GM18526 (cell line): ENCODE results near the gene FABP1.

Experiments
- POLR2A ChIP-seq: IDR thresholded peaks from 3 replicates; pipeline ENCODE4 v1.6.1; 2011; ENCODE audit not compliant: insufficient read length; ENCODE audit errors: extremely low read depth

FABP1 gene

GRCh38 chr2:88078643-88079172 lies 49.2 kb downstream of the FABP1 start:
- TF ChIP-seq POLR2A = no peak

DNA sequence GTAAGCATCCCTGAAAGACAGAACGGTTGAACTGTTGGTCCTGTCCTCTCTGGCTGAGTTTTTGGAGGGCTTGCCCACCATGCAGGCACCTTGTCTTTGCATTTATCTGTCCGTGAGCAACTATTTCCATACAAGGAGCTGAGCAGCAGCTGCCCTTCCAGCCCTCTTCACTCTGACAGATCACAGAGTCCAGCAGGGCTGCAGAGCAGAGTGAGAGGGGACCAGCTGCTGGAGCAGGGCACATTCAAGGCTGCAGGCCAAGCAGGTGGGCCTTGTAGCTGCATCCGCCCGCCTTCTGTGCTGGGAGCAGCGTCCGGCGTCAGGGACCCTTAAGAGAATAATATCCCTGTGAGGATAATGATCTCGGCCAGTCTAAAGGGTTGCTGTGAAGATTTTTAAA lies 50.8 kb downstream of the FABP1 start:
- no peak for TF ChIP-seq POLR2A

DNA sequence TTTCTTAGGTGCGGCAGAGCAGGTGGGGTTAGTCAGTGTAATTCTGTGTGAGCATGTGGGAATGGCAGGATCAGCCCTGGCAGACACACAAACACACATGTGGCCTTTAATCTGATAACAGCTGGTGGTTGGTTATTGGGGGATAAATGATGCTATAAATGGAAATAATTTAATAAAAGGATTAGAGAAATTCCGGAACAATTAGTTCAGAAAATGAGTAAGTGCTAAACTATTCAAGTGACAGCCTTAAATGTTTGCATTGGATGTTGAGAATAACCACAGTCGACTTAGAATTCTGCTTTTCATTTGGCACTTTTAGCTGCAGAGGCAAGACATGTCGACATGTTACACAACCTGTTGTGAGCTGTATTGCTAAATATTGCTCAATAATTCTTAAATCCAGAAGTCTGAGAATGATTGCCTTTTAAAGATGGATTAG lies 53.0 kb downstream of the FABP1 start:
- TF ChIP-seq POLR2A = no peak

DNA sequence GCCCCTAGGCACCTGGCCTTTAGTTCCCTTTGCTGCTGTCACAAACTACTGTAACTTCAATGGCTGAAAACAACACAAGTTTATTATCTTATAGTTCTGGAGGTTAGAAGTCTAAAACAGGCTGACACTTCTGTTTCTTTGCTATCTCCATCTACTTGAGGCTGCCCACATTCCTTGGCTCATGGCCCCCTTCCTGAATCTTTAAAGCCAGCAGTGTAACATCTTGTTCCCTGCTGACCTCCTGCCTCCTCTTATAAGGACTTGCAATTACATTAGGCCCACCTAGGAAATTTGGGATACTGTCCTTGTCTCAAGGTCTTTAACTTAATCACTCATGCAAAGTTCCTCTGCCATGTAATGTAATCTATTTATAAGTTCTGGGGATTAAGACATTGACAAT lies 53.7 kb downstream of the FABP1 start:
- no peak for TF ChIP-seq POLR2A
